HepG2 (cell line): ENCODE data around the gene CDT1. TPM values are rescaled to one million over a fixed set of nuclear protein-coding genes. Genes with fewer than 3 reads are reported as not detected.
A peak's percentile ranks its signal among the peaks of the same experiment; 100 is the strongest.

Experiments used
- ARID2 ChIP-seq: sonication (generic); formaldehyde crosslinking; IDR thresholded peaks from 2 replicates; pipeline ENCODE4 v1.8.1; 2022; ENCODE audit warnings: mild to moderate bottlenecking, missing genetic modification reagents, borderline replicate concordance
- ATAD3A ChIP-seq: sonication (generic); formaldehyde crosslinking; IDR thresholded peaks from 2 replicates; pipeline ENCODE4 v1.4.0; 2020; ENCODE audit warnings: missing genetic modification reagents
- CENPX ChIP-seq: sonication (generic); formaldehyde crosslinking; IDR thresholded peaks from 2 replicates; pipeline ENCODE4 v1.9.0; 2021; ENCODE audit warnings: mild to moderate bottlenecking, missing genetic modification reagents, moderate library complexity
- CHCHD3 ChIP-seq: sonication (generic); formaldehyde crosslinking; IDR thresholded peaks from 2 replicates; pipeline ENCODE4 v1.8.0; 2022; ENCODE audit warnings: mild to moderate bottlenecking, missing genetic modification reagents, moderate library complexity
- ETV6 ChIP-seq: sonication (generic); formaldehyde crosslinking; conservative IDR thresholded peaks from 2 replicates; pipeline ENCODE4 v1.4.0; 2020; ENCODE audit warnings: missing genetic modification reagents
- HIVEP1 ChIP-seq: sonication (generic); formaldehyde crosslinking; IDR thresholded peaks from 2 replicates; pipeline ENCODE4 v1.4.0; 2020; ENCODE audit warnings: mild to moderate bottlenecking, missing genetic modification reagents
- HNRNPH1 ChIP-seq: fragments of 200-400 bp; formaldehyde crosslinking; optimal IDR thresholded peaks from 2 replicates; pipeline ENCODE3; 2017; ENCODE audit warnings: mild to moderate bottlenecking, low read depth, low read length
- JUND ChIP-seq: sonication (generic); formaldehyde crosslinking; IDR thresholded peaks from 2 replicates; pipeline ENCODE4 v1.8.0; 2022; ENCODE audit warnings: mild to moderate bottlenecking, missing genetic modification reagents
- KDM2A ChIP-seq: sonication (generic); formaldehyde crosslinking; IDR thresholded peaks from 2 replicates; pipeline ENCODE4 v1.4.0; 2020; ENCODE audit warnings: low read depth, missing genetic modification reagents, borderline replicate concordance
- KLF13 ChIP-seq: sonication (generic); formaldehyde crosslinking; IDR thresholded peaks from 2 replicates; pipeline ENCODE4 v1.4.0; 2020; ENCODE audit warnings: mild to moderate bottlenecking, missing genetic modification reagents
- KLF16 ChIP-seq, 2 experiments: sonication (generic) in 1 of 2; formaldehyde crosslinking in 1 of 2; IDR thresholded peaks; 2 replicates each; pipeline versions ENCODE4 v1.6.1 to v1.8.0; 2016 to 2023; ENCODE audit warnings: missing genetic modification reagents in 2 of 2, missing compliant biosample characterization in 1 of 2
- MIER2 ChIP-seq: IDR thresholded peaks from 2 replicates; pipeline ENCODE4 v1.6.1; 2016; ENCODE audit warnings: missing biosample characterization, missing genetic modification reagents
- PHF20 ChIP-seq: sonication (generic); formaldehyde crosslinking; IDR thresholded peaks from 2 replicates; pipeline ENCODE4 v1.5.0; 2020; ENCODE audit warnings: mild to moderate bottlenecking, missing genetic modification reagents
- POLR2AphosphoS2 ChIP-seq: IDR thresholded peaks from 2 replicates; pipeline ENCODE4 v1.6.1; 2011; ENCODE audit warnings: low read depth, low read length, improper control_type of control experiment
- RBAK ChIP-seq: sonication (generic); formaldehyde crosslinking; IDR thresholded peaks from 2 replicates; pipeline ENCODE4 v1.5.1; 2020; ENCODE audit warnings: mild to moderate bottlenecking, missing genetic modification reagents
- RCOR2 ChIP-seq: IDR thresholded peaks from 2 replicates; pipeline ENCODE4 v1.6.1; 2016; ENCODE audit warnings: missing biosample characterization, missing genetic modification reagents
- TOPORS ChIP-seq: sonication (generic); formaldehyde crosslinking; IDR thresholded peaks from 2 replicates; pipeline ENCODE4 v1.8.0; 2023; ENCODE audit warnings: mild to moderate bottlenecking, missing genetic modification reagents
- ZBTB20 ChIP-seq: sonication (generic); formaldehyde crosslinking; IDR thresholded peaks from 2 replicates; pipeline ENCODE4 v1.8.1; 2023; ENCODE audit warnings: missing genetic modification reagents, low read depth, mild to moderate bottlenecking, borderline replicate concordance
- ZBTB21 ChIP-seq: sonication (generic); formaldehyde crosslinking; IDR thresholded peaks from 2 replicates; pipeline ENCODE4 v1.4.0; 2020; ENCODE audit warnings: missing genetic modification reagents
- ZBTB7A ChIP-seq: sonication (generic); formaldehyde crosslinking; IDR thresholded peaks from 2 replicates; pipeline ENCODE4 v1.8.0; 2022; ENCODE audit warnings: mild to moderate bottlenecking, missing genetic modification reagents
- ZFY ChIP-seq: sonication (generic); formaldehyde crosslinking; IDR thresholded peaks from 2 replicates; pipeline ENCODE4 v1.4.0; 2020; ENCODE audit warnings: missing genetic modification reagents
- ZNF101 ChIP-seq: sonication (generic); formaldehyde crosslinking; IDR thresholded peaks from 2 replicates; pipeline ENCODE4 v1.4.0; 2020; ENCODE audit warnings: mild to moderate bottlenecking, low read depth, missing genetic modification reagents, borderline replicate concordance
- ZNF124 ChIP-seq: sonication (generic); formaldehyde crosslinking; IDR thresholded peaks from 2 replicates; pipeline ENCODE4 v1.4.0; 2020; ENCODE audit warnings: missing genetic modification reagents
- ZNF530 ChIP-seq: sonication (generic); formaldehyde crosslinking; IDR thresholded peaks from 2 replicates; pipeline ENCODE4 v1.5.0; 2020; ENCODE audit warnings: low read depth, mild to moderate bottlenecking, missing genetic modification reagents
- ZNF562 ChIP-seq: sonication (generic); formaldehyde crosslinking; IDR thresholded peaks from 2 replicates; pipeline ENCODE4 v1.8.0; 2022; ENCODE audit warnings: missing genetic modification reagents, borderline replicate concordance
- ZNF572 ChIP-seq: sonication (generic); formaldehyde crosslinking; IDR thresholded peaks from 2 replicates; pipeline ENCODE4 v1.5.1; 2020; ENCODE audit warnings: mild to moderate bottlenecking, missing genetic modification reagents
- ZNF672 ChIP-seq: sonication (generic); formaldehyde crosslinking; IDR thresholded peaks from 2 replicates; pipeline ENCODE4 v1.8.1; 2022; ENCODE audit warnings: missing genetic modification reagents
- ZNF713 ChIP-seq: sonication (generic); formaldehyde crosslinking; IDR thresholded peaks from 2 replicates; pipeline ENCODE4 v1.4.0; 2020; ENCODE audit warnings: mild to moderate bottlenecking, missing genetic modification reagents
- ZNF777 ChIP-seq: sonication (generic); formaldehyde crosslinking; IDR thresholded peaks from 2 replicates; pipeline ENCODE4 v1.4.0; 2020; ENCODE audit warnings: missing genetic modification reagents
- ZSCAN12 ChIP-seq: sonication (generic); formaldehyde crosslinking; IDR thresholded peaks from 2 replicates; pipeline ENCODE4 v1.9.0; 2021; ENCODE audit warnings: mild to moderate bottlenecking, missing genetic modification reagents
- polyA plus RNA-seq, 8 experiments: library from polyadenylated mRNA; depleted of rRNA in 3 of 8; stranded (reverse) in 7 of 8; unstranded in 1 of 8; fragments of >200 nt; fragmentation: Illumina TruSeq in 4 of 8; extraction: Trizol in 4 of 8; gene quantifications; 2 replicates each; pipeline versions ENCODE4 v1.2.1 to v1.2.3, GENCODE V29; 2011 to 2016; ENCODE audit warnings: low read depth in 4 of 8, missing spikeins in 1 of 8, mixed read lengths in 1 of 8; ENCODE audit not compliant: insufficient read depth in 1 of 8
- total RNA-seq, 5 experiments: library from RNA; depleted of rRNA; stranded (reverse); fragments of >200 nt; fragmentation: Illumina TruSeq; extraction: Trizol; gene quantifications; 2 replicates each; pipeline ENCODE4 v1.2.3, GENCODE V29; 2016; ENCODE audit warnings: low read depth in 1 of 5
- TF ChIP-seq, protein P1 (sequence below): sonication (generic); formaldehyde crosslinking; IDR thresholded peaks from 2 replicates; pipeline ENCODE4 v1.8.0; 2022; ENCODE audit warnings: mild to moderate bottlenecking, missing genetic modification reagents
- TF ChIP-seq, protein P2 (sequence below): sonication (generic); formaldehyde crosslinking; IDR thresholded peaks from 2 replicates; pipeline ENCODE4 v1.5.0; 2020; ENCODE audit warnings: missing genetic modification reagents

Gene CDT1
- total and polyA plus RNA-seq, 2 of the 13 experiments (the other 11 are each of a cell fraction or from before 2014, with no cell fraction given) = 23.1 to 23.8 TPM

DNA sequence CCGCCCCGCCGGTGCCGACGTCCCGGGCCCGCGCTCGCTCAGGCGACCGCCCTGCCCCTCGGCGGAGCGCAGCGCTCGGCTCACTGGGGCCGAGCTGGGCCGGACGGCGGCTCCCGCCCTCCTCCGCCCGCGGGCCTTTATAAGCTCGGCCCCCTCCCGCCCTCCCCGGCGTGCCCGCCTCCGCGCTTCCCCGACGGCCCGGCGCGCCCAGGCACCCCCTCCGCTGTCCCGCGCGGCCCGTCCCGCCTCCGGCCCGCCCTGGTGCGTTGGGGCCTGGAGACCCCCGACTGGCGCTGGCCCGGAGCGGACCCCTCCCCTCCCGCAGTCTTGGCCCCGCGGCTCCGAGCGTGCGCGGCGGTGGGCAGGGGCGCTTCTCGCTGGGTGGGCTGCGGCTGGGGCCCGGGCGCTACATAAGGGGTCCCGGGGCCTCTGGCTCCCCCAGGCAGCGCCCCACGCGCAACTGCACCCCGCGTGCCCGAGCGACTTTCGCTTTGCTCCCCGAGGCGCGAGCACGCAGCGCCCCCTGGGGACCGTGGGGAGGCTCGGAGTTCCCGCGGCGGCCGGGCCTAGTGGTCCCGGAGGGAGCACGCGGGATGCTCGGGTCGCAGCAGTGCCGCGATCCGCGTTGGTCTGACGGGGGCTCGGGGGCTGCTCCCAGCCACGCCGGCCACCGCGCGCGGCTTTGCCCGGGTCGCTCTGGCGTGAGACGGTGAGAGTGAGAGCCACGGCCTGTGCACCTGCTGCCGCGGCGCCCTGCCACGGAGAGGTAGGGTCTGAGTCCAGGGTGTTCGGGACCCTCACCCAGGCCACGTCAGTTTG is 18.3 kb upstream of the CDT1 start, which contains the start of gene PIEZO1 (continued):
- TF ChIP-seq ARID2 (CRISPR knock-in tag) (peak; percentile 51; the same call in 1 of the 2 replicates), ZBTB7A (peak; percentile 95), KLF16 (CRISPR knock-in tag; IDR thresholded peaks at IDR 0.05) (peak in 1 of 2 experiments; percentile 82; a peak in 1 of 4 replicates), ZNF124 (CRISPR knock-in tag) (peak; percentile 70), RCOR2 (CRISPR knock-in tag) (no peak), CENPX (CRISPR knock-in tag) (no peak), ZNF777 (CRISPR knock-in tag) (peak; percentile 97), CHCHD3 (0 out of 2 replicates have a peak, but pooled peaks have one; percentile 31), ZNF572 (CRISPR knock-in tag) (no peak), MIER2 (CRISPR knock-in tag) (no peak), ZNF713 (CRISPR knock-in tag) (peak; percentile 41; the same call in 1 of the 2 replicates), HNRNPH1 (no peak), ZFY (CRISPR knock-in tag) (peak; percentile 82), ZBTB20 (CRISPR knock-in tag) (no peak), TOPORS (CRISPR knock-in tag) (no peak), ZBTB21 (no peak), ZNF101 (no peak), POLR2AphosphoS2 (no peak), ZNF672 (CRISPR knock-in tag) (peak; percentile 81; the same call in 1 of the 2 replicates), ZNF530 (CRISPR knock-in tag) (no peak), HIVEP1 (CRISPR knock-in tag) (no peak), ZSCAN12 (CRISPR knock-in tag) (no peak), KLF13 (CRISPR knock-in tag) (peak; percentile 90), ZNF562 (CRISPR knock-in tag) (no peak), JUND (CRISPR knock-in tag) (peak; percentile 15; the same call in 1 of the 2 replicates), RBAK (CRISPR knock-in tag) (no peak), ATAD3A (CRISPR knock-in tag) (no peak), PHF20 (CRISPR knock-in tag) (no peak), ETV6 (0 out of 2 replicates have a peak, but pooled peaks have one; percentile 56), KDM2A (CRISPR knock-in tag) (peak; percentile 88; the same call in 1 of the 2 replicates)
- TF ChIP-seq, protein P1, sequence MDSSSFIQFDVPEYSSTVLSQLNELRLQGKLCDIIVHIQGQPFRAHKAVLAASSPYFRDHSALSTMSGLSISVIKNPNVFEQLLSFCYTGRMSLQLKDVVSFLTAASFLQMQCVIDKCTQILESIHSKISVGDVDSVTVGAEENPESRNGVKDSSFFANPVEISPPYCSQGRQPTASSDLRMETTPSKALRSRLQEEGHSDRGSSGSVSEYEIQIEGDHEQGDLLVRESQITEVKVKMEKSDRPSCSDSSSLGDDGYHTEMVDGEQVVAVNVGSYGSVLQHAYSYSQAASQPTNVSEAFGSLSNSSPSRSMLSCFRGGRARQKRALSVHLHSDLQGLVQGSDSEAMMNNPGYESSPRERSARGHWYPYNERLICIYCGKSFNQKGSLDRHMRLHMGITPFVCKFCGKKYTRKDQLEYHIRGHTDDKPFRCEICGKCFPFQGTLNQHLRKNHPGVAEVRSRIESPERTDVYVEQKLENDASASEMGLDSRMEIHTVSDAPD = no peak
- TF ChIP-seq, protein P2, sequence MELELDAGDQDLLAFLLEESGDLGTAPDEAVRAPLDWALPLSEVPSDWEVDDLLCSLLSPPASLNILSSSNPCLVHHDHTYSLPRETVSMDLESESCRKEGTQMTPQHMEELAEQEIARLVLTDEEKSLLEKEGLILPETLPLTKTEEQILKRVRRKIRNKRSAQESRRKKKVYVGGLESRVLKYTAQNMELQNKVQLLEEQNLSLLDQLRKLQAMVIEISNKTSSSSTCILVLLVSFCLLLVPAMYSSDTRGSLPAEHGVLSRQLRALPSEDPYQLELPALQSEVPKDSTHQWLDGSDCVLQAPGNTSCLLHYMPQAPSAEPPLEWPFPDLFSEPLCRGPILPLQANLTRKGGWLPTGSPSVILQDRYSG (CRISPR knock-in tag) = no peak
